Endothelial cell of umbilical vein (primary cell): Measurements from ENCODE around the gene AVPR1A. TPM values are rescaled to one million over a fixed set of nuclear protein-coding genes. Genes with fewer than 3 reads are reported as not detected.

ENCODE experiments used
- BruUV-seq: library from RNA; stranded (reverse); fragments of 400-500 nt; replicated peaks from 2 replicates; lab custom pipeline; 2021; lab: Mats Ljungman, UMichigan
- CTCF ChIA-PET: fragments of 300-600, 350-600 bp; sonication (Branson Sonifier 250); formaldehyde crosslinking; loops from one replicate; lab custom pipeline; 2021; ENCODE audit warnings: antibody characterized with exemption, inconsistent platforms; lab: Charles Lee
- POLR2A ChIA-PET: fragments of 300-600, 350-600 bp; sonication (Branson Sonifier 250); formaldehyde crosslinking; loops from one replicate; lab custom pipeline; 2021; ENCODE audit warnings: antibody characterized with exemption, inconsistent platforms; lab: Charles Lee
- DNase-seq: peaks from one replicate; pipeline ENCODE4 v3.0.0-alpha.2; 2011; ENCODE audit warnings: low read depth, low spot score
- FAIRE-seq: peaks from 2 replicates; lab custom pipeline; 2011; peaks lifted over from hg19 to GRCh38; lab: Jason Lieb, UNC
- H2AFZ ChIP-seq: 2 replicates; pipeline ENCODE4 v1.6.0; 2012; ENCODE audit warnings: low read depth, low read length, control low read depth, inconsistent platforms
- H3K27ac ChIP-seq: 2 replicates; pipeline ENCODE4 v1.5.1; 2011; ENCODE audit warnings: low read depth, mild to moderate bottlenecking, control low read depth, low read length, moderate library complexity; ENCODE audit not compliant: insufficient read depth
- H3K27me3 ChIP-seq, 2 experiments: 2 replicates each; pipeline versions ENCODE4 v1.6.0 to v1.6.1; 2011; ENCODE audit warnings: low read length in 2 of 2, mixed read lengths in 1 of 2; ENCODE audit not compliant: control insufficient read depth in 2 of 2, insufficient read depth in 2 of 2
- H3K36me3 ChIP-seq, 2 experiments: 2 replicates in 1 of 2; 3 replicates in 1 of 2; pipeline ENCODE4 v1.5.1; 2011; ENCODE audit warnings: low read length in 2 of 2, mild to moderate bottlenecking in 1 of 2, moderate library complexity in 1 of 2; ENCODE audit not compliant: control insufficient read depth in 2 of 2, insufficient read depth in 2 of 2; ENCODE audit errors: extremely low read depth in 1 of 2
- H3K4me1 ChIP-seq: 3 replicates; pipeline ENCODE4 v1.5.1; 2011; ENCODE audit warnings: mild to moderate bottlenecking, low read length; ENCODE audit not compliant: control insufficient read depth, insufficient read depth; ENCODE audit errors: extremely low read depth
- H3K4me2 ChIP-seq: 2 replicates; pipeline ENCODE4 v1.6.1; 2011; ENCODE audit warnings: low read length, control low read depth, mixed read lengths; ENCODE audit not compliant: insufficient read depth
- H3K4me3 ChIP-seq, 3 experiments: fragments of 200-600 bp in 1 of 3; sonication (generic), shearing (Covaris generic) in 1 of 3; replicated peaks in 1 of 3; 2 replicates each; pipeline ENCODE4 v1.5.1; 2011 to 2016; ENCODE audit warnings: control low read depth in 3 of 3, low read length in 3 of 3, mild to moderate bottlenecking in 2 of 3, inconsistent platforms in 1 of 3, low read depth in 1 of 3, moderate library complexity in 1 of 3; ENCODE audit not compliant: insufficient read depth in 1 of 3
- H3K79me2 ChIP-seq: 2 replicates; pipeline ENCODE4 v1.6.0; 2012; ENCODE audit warnings: low read length, inconsistent platforms; ENCODE audit not compliant: control insufficient read depth, insufficient read depth
- H3K9ac ChIP-seq: replicated peaks from 2 replicates; pipeline ENCODE3; 2011; ENCODE audit warnings: low read length, control low read depth; ENCODE audit not compliant: insufficient read depth; ENCODE audit errors: extremely low read depth
- H3K9me1 ChIP-seq: replicated peaks from 3 replicates; pipeline ENCODE4 v1.6.0; 2011; ENCODE audit warnings: mild to moderate bottlenecking, low read length; ENCODE audit not compliant: control insufficient read depth, insufficient read depth; ENCODE audit errors: extremely low read depth
- H3K9me3 ChIP-seq: replicated peaks from 2 replicates; pipeline ENCODE4 v1.5.1; 2012; ENCODE audit warnings: low read length, inconsistent platforms; ENCODE audit not compliant: control insufficient read depth, insufficient read depth
- H4K20me1 ChIP-seq: replicated peaks from 2 replicates; pipeline ENCODE3; 2011; ENCODE audit warnings: mild to moderate bottlenecking, low read length; ENCODE audit not compliant: control insufficient read depth, insufficient read depth; ENCODE audit errors: extremely low read depth
- EZH2 ChIP-seq: IDR thresholded peaks from 2 replicates; pipeline ENCODE4 v1.6.1; 2012; ENCODE audit warnings: borderline replicate concordance, low read depth, mild to moderate bottlenecking, moderate library complexity, low read length, inconsistent platforms; ENCODE audit not compliant: severe bottlenecking
- FOS ChIP-seq: IDR thresholded peaks from 2 replicates; pipeline ENCODE4 v1.6.1; 2011; ENCODE audit warnings: mild to moderate bottlenecking, low read length, moderate library complexity, borderline replicate concordance; ENCODE audit not compliant: insufficient read depth
- GATA2 ChIP-seq: IDR thresholded peaks from 2 replicates; pipeline ENCODE4 v1.7.0; 2011; ENCODE audit warnings: low read depth, mild to moderate bottlenecking, moderate library complexity, mixed read lengths, low read length; ENCODE audit not compliant: insufficient read length, insufficient read depth
- JUN ChIP-seq: IDR thresholded peaks from 2 replicates; pipeline ENCODE4 v1.6.1; 2011; ENCODE audit warnings: borderline replicate concordance, low read depth; ENCODE audit not compliant: insufficient read length, insufficient read depth
- MYC ChIP-seq: IDR thresholded peaks from one replicate; pipeline ENCODE4 v1.6.1; 2011; ENCODE audit warnings: mild to moderate bottlenecking, low read depth, low read length
- POLR2A ChIP-seq: IDR thresholded peaks from 2 replicates; pipeline ENCODE4 v1.6.1; 2012; ENCODE audit warnings: low read depth, mild to moderate bottlenecking, control low read depth, low read length
- POLR2AphosphoS5 ChIP-seq: IDR thresholded peaks from 2 replicates; pipeline ENCODE4 v1.6.1; 2012; ENCODE audit warnings: low read depth, mild to moderate bottlenecking, control low read depth, low read length, moderate library complexity; ENCODE audit not compliant: insufficient read depth
- dilution Hi-C: fragments of 300-500 bp; cut with MboI; formaldehyde crosslinking; loops from one replicate; pipeline ENCODE4 v1.15.0; 2019; ENCODE audit warnings: low sequenced_read_pairs; ENCODE audit not compliant: extremely low pct_ligation_motif_present
- intact Hi-C: fragments of 100-400 bp; cut with micrococcal nuclease; formaldehyde crosslinking; loops from one replicate; pipeline ENCODE4 v1.10.0; 2022
- polyA plus RNA-seq, 4 experiments: library from polyadenylated mRNA; depleted of rRNA in 3 of 4; stranded (reverse) in 3 of 4; unstranded in 1 of 4; fragments of >200 nt; gene quantifications; 2 replicates each; pipeline versions ENCODE4 v1.2.1 to v1.2.3, GENCODE V29; 2011 to 2012; ENCODE audit warnings: missing spikeins in 1 of 4
- total RNA-seq: library from RNA; stranded (reverse); gene quantifications from 2 replicates; pipeline ENCODE4 v1.2.3, GENCODE V29; 2021
- TF ChIP-seq, protein P1 (sequence below), 2 donors: IDR thresholded peaks; 1 replicate in 1 of 2; 2 replicates in 1 of 2; pipeline ENCODE4 v1.5.1; 2011; ENCODE audit warnings: low read length in 2 of 2, mild to moderate bottlenecking in 2 of 2, moderate library complexity in 2 of 2, control low read depth in 1 of 2, inconsistent platforms in 1 of 2, low read depth in 1 of 2; ENCODE audit not compliant: insufficient read depth in 1 of 2; ENCODE audit errors: extremely low read depth in 1 of 2
- TF ChIP-seq, protein P2 (sequence below): IDR thresholded peaks from 2 replicates; pipeline ENCODE4 v1.6.1; 2011; ENCODE audit not compliant: insufficient read depth, insufficient read length

The AVPR1A gene
- total and polyA plus RNA-seq, 2 donors (not counting 3 experiments of a cell fraction or from before 2014, with no cell fraction given) = not detected

DNA sequence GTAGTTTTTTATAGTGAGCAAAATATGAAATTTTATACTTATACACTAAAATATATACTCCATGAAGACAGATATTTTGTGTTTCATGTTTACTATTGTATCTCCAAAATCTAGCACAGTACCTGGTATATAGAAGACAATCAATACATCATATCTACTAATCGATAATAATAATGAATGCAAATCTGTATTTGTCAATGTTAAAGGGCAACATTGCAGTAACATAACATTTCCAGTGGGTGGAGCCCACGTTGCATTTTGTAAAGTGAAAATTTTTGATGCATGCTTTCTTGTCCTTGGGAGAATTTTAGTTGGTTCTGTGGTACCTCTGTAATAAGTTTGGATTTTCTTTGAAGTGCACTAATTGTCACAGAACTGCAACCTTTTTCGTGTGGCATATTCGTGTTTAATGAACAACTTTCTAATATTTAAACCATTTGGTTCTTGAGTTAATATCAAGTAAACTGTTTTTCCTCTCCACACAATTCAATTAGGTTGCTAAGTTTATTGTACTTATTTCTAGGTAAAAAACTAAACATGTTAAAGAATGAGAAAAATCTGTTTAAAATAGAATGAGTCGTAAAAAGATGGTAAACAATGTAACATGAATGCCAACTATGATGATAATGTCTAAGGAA, 47.4 kb downstream of the AVPR1A start:
- ChIA-PET CTCF (interaction anchor here (0.7 to 1.2 kb wide), 2 partner anchors 48 to 698 kb away, joined by 3 read pairs; partner anchors contain the start of gene AVPR1A), POLR2A (no interaction called here)
- Histone ChIP-seq H3K9ac (no peak overlapping the region), H3K4me3 (no peak overlapping the region), H3K79me2 (no peaks in the 10 kb centered on the region), H3K4me1 (no peaks in the 10 kb centered on the region), H3K4me2 (no peak overlapping the region), H3K9me3 (no peaks in the 10 kb centered on the region), H3K27me3 (peaks cover 4 to 5% of the 10 kb centered on the region in 2 experiments), H3K9me1 (no peaks in the 10 kb centered on the region), H3K36me3 (no peaks in the 10 kb centered on the region), H2AFZ (no peak overlapping the region), H4K20me1 (no peaks in the 10 kb centered on the region), H3K27ac (no peak overlapping the region)
- DNase-seq = peak; percentile 36
- peak; percentile 85 for FAIRE-seq
- intact Hi-C loops = loop anchor here (1.0 to 10.0 kb wide), 5 partner anchors 173 to 699 kb away; partner anchors contain the start of gene DPY19L2
- no TSS peak for BruUV-seq
- TF ChIP-seq POLR2A = no peak
- TF ChIP-seq, protein P1, sequence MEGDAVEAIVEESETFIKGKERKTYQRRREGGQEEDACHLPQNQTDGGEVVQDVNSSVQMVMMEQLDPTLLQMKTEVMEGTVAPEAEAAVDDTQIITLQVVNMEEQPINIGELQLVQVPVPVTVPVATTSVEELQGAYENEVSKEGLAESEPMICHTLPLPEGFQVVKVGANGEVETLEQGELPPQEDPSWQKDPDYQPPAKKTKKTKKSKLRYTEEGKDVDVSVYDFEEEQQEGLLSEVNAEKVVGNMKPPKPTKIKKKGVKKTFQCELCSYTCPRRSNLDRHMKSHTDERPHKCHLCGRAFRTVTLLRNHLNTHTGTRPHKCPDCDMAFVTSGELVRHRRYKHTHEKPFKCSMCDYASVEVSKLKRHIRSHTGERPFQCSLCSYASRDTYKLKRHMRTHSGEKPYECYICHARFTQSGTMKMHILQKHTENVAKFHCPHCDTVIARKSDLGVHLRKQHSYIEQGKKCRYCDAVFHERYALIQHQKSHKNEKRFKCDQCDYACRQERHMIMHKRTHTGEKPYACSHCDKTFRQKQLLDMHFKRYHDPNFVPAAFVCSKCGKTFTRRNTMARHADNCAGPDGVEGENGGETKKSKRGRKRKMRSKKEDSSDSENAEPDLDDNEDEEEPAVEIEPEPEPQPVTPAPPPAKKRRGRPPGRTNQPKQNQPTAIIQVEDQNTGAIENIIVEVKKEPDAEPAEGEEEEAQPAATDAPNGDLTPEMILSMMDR (IDR thresholded peaks at IDR 0.05; ENCODE audit: extremely low read depth in 1 of 2, insufficient read depth in 1 of 2, low read depth in 1 of 2, low read length in 2 of 2) = peak; percentile 46 to 51
- dilution Hi-C loops = no loop called here

DNA sequence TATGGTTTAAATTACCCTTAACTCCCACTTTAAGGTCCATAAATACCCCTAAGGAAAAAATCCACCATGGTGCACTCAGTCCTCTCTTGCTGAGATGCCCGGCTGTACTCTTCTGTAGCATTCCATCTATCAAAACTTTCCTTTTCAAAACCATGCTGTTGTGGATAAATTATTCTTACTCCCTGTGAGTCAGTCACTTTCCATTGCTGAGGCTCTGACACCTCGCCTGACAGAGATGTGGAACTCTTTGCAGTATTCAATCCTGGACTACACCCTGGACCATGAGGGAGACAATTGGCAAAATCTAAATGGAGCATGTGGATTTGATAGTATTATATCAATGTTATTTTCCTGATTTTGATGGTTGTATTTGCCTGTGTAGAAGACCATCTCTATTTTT, 49.1 kb downstream of the AVPR1A start:
- dilution Hi-C loops = no loop called here
- H3K9me3 ChIP-seq = no peaks in the 10 kb centered on the region
- intact Hi-C loops = loop anchor here (2.0 to 10.0 kb wide), 2 partner anchors 567 to 663 kb away; partner anchors contain the start of gene DPY19L2

More for the DNA sequence above, 49.1 kb downstream of the AVPR1A start:
- no peak for FAIRE-seq
- Histone ChIP-seq H3K9ac (no peak overlapping the region), H2AFZ (no peak overlapping the region), H3K27ac (no peak overlapping the region), H3K27me3 (peaks cover 7 to 8% of the 10 kb centered on the region in 2 experiments), H4K20me1 (no peaks in the 10 kb centered on the region), H3K79me2 (no peaks in the 10 kb centered on the region), H3K9me1 (no peaks in the 10 kb centered on the region), H3K4me2 (no peak overlapping the region), H3K4me1 (no peaks in the 10 kb centered on the region), H3K4me3 (no peak overlapping the region), H3K36me3 (no peaks in the 10 kb centered on the region)
- no peak for DNase-seq
- TF ChIP-seq, protein P1 (IDR thresholded peaks at IDR 0.05; ENCODE audit: extremely low read depth in 1 of 2, insufficient read depth in 1 of 2, low read depth in 1 of 2, low read length in 2 of 2) = no peak
- no peak for TF ChIP-seq EZH2
- no peak for TF ChIP-seq POLR2AphosphoS5
- TF ChIP-seq JUN = no peak
- TF ChIP-seq POLR2A = no peak
- no peak for TF ChIP-seq FOS
- TF ChIP-seq MYC = no peak
- TF ChIP-seq, protein P2, sequence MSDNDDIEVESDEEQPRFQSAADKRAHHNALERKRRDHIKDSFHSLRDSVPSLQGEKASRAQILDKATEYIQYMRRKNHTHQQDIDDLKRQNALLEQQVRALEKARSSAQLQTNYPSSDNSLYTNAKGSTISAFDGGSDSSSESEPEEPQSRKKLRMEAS = no peak
- no peak for TF ChIP-seq GATA2
- ChIA-PET CTCF (no interaction called here), POLR2A (no interaction called here)
- BruUV-seq = no TSS peak
